H1 (cell line): ENCODE measurements around the gene LRRC32. TPM values are rescaled to one million over a fixed set of nuclear protein-coding genes. Genes with fewer than 3 reads are reported as not detected.

ENCODE experiments used
- CTCF ChIA-PET: fragments of 300-600 bp; sonication (Branson Sonifier 250); formaldehyde crosslinking; loops from one replicate; lab custom pipeline; 2021; ENCODE audit not compliant: partially characterized antibody; lab: Charles Lee
- POLR2A ChIA-PET: fragments of 300-600 bp; sonication (Branson Sonifier 250); formaldehyde crosslinking; loops from one replicate; lab custom pipeline; 2021; ENCODE audit warnings: inconsistent platforms; ENCODE audit not compliant: partially characterized antibody; lab: Charles Lee
- DNase-seq, 2 experiments: peaks; one replicate each; pipeline versions ENCODE4 v3.0.0 to v3.0.0-alpha.2; 2010 to 2022; ENCODE audit warnings: low spot score in 2 of 2, low read depth in 1 of 2, mixed read lengths in 1 of 2
- FAIRE-seq: peaks from 2 replicates; lab custom pipeline; 2011; peaks lifted over from hg19 to GRCh38; lab: Jason Lieb, UNC
- H2AFZ ChIP-seq: 2 replicates; pipeline ENCODE4 v1.8.1; 2012; ENCODE audit warnings: low read length, inconsistent platforms
- H2AK5ac ChIP-seq: 2 replicates; pipeline ENCODE4 v1.6.1; 2013; ENCODE audit warnings: low read depth, low read length
- H2BK120ac ChIP-seq: replicated peaks from 2 replicates; pipeline ENCODE3; 2013; ENCODE audit warnings: low read depth, low read length, inconsistent platforms
- H2BK12ac ChIP-seq: 2 replicates; pipeline ENCODE4 v1.6.1; 2013; ENCODE audit warnings: low read depth, low read length
- H2BK15ac ChIP-seq: 2 replicates; pipeline ENCODE4 v1.6.1; 2013; ENCODE audit warnings: low read length
- H2BK20ac ChIP-seq: 2 replicates; pipeline ENCODE4 v1.6.1; 2013; ENCODE audit warnings: low read length
- H2BK5ac ChIP-seq: 2 replicates; pipeline ENCODE4 v1.6.1; 2013; ENCODE audit warnings: low read depth, low read length
- H3K14ac ChIP-seq: 2 replicates; pipeline ENCODE4 v1.6.1; 2013; ENCODE audit warnings: inconsistent platforms; ENCODE audit not compliant: insufficient read length
- H3K18ac ChIP-seq: 2 replicates; pipeline ENCODE4 v1.6.1; 2013; ENCODE audit warnings: low read length; ENCODE audit errors: extremely low read depth
- H3K23ac ChIP-seq: 2 replicates; pipeline ENCODE4 v1.6.1; 2013; ENCODE audit warnings: inconsistent platforms; ENCODE audit not compliant: insufficient read length
- H3K23me2 ChIP-seq: 2 replicates; pipeline ENCODE4 v1.6.1; 2013; ENCODE audit warnings: low read depth, low read length
- H3K27ac ChIP-seq: 2 replicates; pipeline ENCODE4 v1.6.1; 2011; ENCODE audit warnings: low read depth, low read length, inconsistent platforms
- H3K27me3 ChIP-seq, 4 experiments: replicated peaks in 1 of 4; 1 replicate in 1 of 4; 2 replicates in 3 of 4; pipeline versions ENCODE4 v1.6.1 to v1.8.1; 2011 to 2013; ENCODE audit warnings: low read length in 3 of 4, mild to moderate bottlenecking in 3 of 4, inconsistent platforms in 2 of 4, mixed read lengths in 2 of 4, moderate library complexity in 1 of 4; ENCODE audit not compliant: control insufficient read depth in 3 of 4, insufficient read depth in 3 of 4; ENCODE audit errors: extremely low read depth in 1 of 4
- H3K36me3 ChIP-seq, 4 experiments: 2 replicates each; pipeline versions ENCODE4 v1.6.1 to v1.8.1; 2011 to 2013; ENCODE audit warnings: mild to moderate bottlenecking in 4 of 4, low read length in 3 of 4, moderate library complexity in 2 of 4, control low read depth in 1 of 4, inconsistent platforms in 1 of 4; ENCODE audit not compliant: insufficient read depth in 4 of 4, control insufficient read depth in 2 of 4
- H3K4ac ChIP-seq: replicated peaks from 2 replicates; pipeline ENCODE3; 2013; ENCODE audit warnings: low read length, low read depth, mixed read lengths, inconsistent platforms; ENCODE audit not compliant: insufficient read length
- H3K4me1 ChIP-seq, 4 experiments: replicated peaks in 1 of 4; 1 replicate in 1 of 4; 2 replicates in 3 of 4; pipeline versions ENCODE4 v1.6.1 to v1.8.1; 2011 to 2013; ENCODE audit warnings: low read length in 3 of 4, inconsistent platforms in 2 of 4, mixed read lengths in 1 of 4; ENCODE audit not compliant: insufficient read depth in 4 of 4, control insufficient read depth in 3 of 4
- H3K4me2 ChIP-seq, 2 experiments: 2 replicates each; pipeline versions ENCODE4 v1.6.1 to v1.8.1; 2011 to 2013; ENCODE audit warnings: low read depth in 2 of 2, low read length in 2 of 2, control low read depth in 1 of 2, inconsistent platforms in 1 of 2, mild to moderate bottlenecking in 1 of 2; ENCODE audit not compliant: insufficient read depth in 1 of 2
- H3K4me3 ChIP-seq, 4 experiments: fragments of 200-600, 300-600 bp in 1 of 4; sonication (generic), shearing (Covaris generic), sonication (Bioruptor Twin) in 1 of 4; 2 replicates each; pipeline versions ENCODE4 v1.5.1 to v1.8.1; 2011 to 2016; ENCODE audit warnings: low read length in 4 of 4, low read depth in 3 of 4, control low read depth in 2 of 4, inconsistent platforms in 2 of 4, mild to moderate bottlenecking in 2 of 4, mixed read lengths in 1 of 4, moderate library complexity in 1 of 4; ENCODE audit not compliant: insufficient read depth in 2 of 4; ENCODE audit errors: extremely low read depth in 1 of 4
- H3K56ac ChIP-seq: replicated peaks from 2 replicates; pipeline ENCODE3; 2013; ENCODE audit warnings: low read depth, mild to moderate bottlenecking, mixed read lengths, low read length, inconsistent platforms; ENCODE audit not compliant: insufficient read length
- H3K79me1 ChIP-seq: 2 replicates; pipeline ENCODE4 v1.6.1; 2013; ENCODE audit warnings: low read depth, low read length, control low read depth
- H3K79me2 ChIP-seq, 2 experiments: 2 replicates each; pipeline versions ENCODE4 v1.6.1 to v1.8.1; 2012 to 2013; ENCODE audit warnings: low read length in 2 of 2, mild to moderate bottlenecking in 2 of 2, inconsistent platforms in 1 of 2; ENCODE audit not compliant: insufficient read depth in 2 of 2, control insufficient read depth in 1 of 2
- H3K9ac ChIP-seq, 4 experiments: replicated peaks in 1 of 4; 1 replicate in 1 of 4; 2 replicates in 3 of 4; pipeline versions ENCODE4 v1.6.1 to v1.8.1; 2011 to 2013; ENCODE audit warnings: low read depth in 3 of 4, low read length in 3 of 4, control low read depth in 2 of 4, mild to moderate bottlenecking in 2 of 4, moderate library complexity in 2 of 4, inconsistent platforms in 1 of 4; ENCODE audit errors: extremely low read depth in 1 of 4
- H3K9me3 ChIP-seq, 2 experiments: 2 replicates each; pipeline versions ENCODE4 v1.6.1 to v1.8.1; 2012 to 2013; ENCODE audit warnings: mild to moderate bottlenecking in 2 of 2, moderate library complexity in 2 of 2, control low read depth in 1 of 2, inconsistent platforms in 1 of 2, low read depth in 1 of 2, low read length in 1 of 2, mixed read lengths in 1 of 2; ENCODE audit not compliant: insufficient read depth in 2 of 2
- H4K20me1 ChIP-seq, 2 experiments: replicated peaks in 1 of 2; 2 replicates each; pipeline versions ENCODE3 to v1.8.1; 2011 to 2013; ENCODE audit warnings: inconsistent platforms in 2 of 2, low read length in 2 of 2, mild to moderate bottlenecking in 1 of 2; ENCODE audit not compliant: insufficient read depth in 2 of 2, control insufficient read depth in 1 of 2
- H4K5ac ChIP-seq: 2 replicates; pipeline ENCODE4 v1.6.1; 2013; ENCODE audit warnings: low read length, low read depth, mixed read lengths, inconsistent platforms; ENCODE audit not compliant: insufficient read length
- H4K8ac ChIP-seq: 2 replicates; pipeline ENCODE4 v1.8.0; 2013; ENCODE audit warnings: mild to moderate bottlenecking, moderate library complexity, low read length, inconsistent platforms; ENCODE audit not compliant: insufficient read depth; ENCODE audit errors: extremely low read depth
- H4K91ac ChIP-seq: replicated peaks from 2 replicates; pipeline ENCODE3; 2013; ENCODE audit warnings: low read length, mixed read lengths, inconsistent platforms; ENCODE audit not compliant: insufficient read length
- SP1 ChIP-seq: IDR thresholded peaks from 2 replicates; pipeline ENCODE4 v1.6.1; 2011; ENCODE audit warnings: low read depth, low read length
- WGBS, 2 experiments: shearing (Covaris generic) in 1 of 2; methylation state at CpG; one replicate each; pipeline versions ENCODE4 v1.1.6 to v1.1.7; 2013 to 2015; ENCODE audit warnings: low lambda C conversion rate in 2 of 2, mixed read lengths in 2 of 2, inconsistent platforms in 1 of 2, low coverage in 1 of 2, missing lambda C conversion rate in 1 of 2; ENCODE audit not compliant: insufficient replicate concordance in 2 of 2, insufficient coverage in 1 of 2, insufficient read length in 1 of 2; ENCODE audit errors: extremely low coverage in 1 of 2, missing lambda C conversion rate in 1 of 2; 5-methylcytosine and 5-hydroxymethylcytosine counted together
- polyA plus RNA-seq, 7 experiments: library from polyadenylated mRNA; depleted of rRNA in 3 of 7; stranded (reverse) in 5 of 7; unstranded in 2 of 7; fragments of >200 nt in 5 of 7; fragments of 200-250 nt in 2 of 7; gene quantifications; 1 replicate in 5 of 7; 2 replicates in 1 of 7; 4 replicates in 1 of 7; pipeline versions ENCODE4 v1.2.1 to v1.2.3, GENCODE V29; 2011 to 2013; ENCODE audit warnings: missing spikeins in 2 of 7, mixed read lengths in 2 of 7
- total RNA-seq: library from RNA; stranded (reverse); fragmentation: NEBNext Ultra II Directional; extraction: Animal tissue kit (Norgen Biotek cat#: 25700); gene quantifications from 2 replicates; pipeline ENCODE4 v1.2.1, GENCODE V29; 2021
- TF ChIP-seq, protein P1 (sequence below): IDR thresholded peaks from 2 replicates; pipeline ENCODE4 v1.6.1; 2012; ENCODE audit warnings: inconsistent platforms

LRRC32 gene
- total and polyA plus RNA-seq, 2 of the 8 experiments (the other 6 are each of a cell fraction or from before 2014, with no cell fraction given) = 0.99 to 1.9 TPM

DNA sequence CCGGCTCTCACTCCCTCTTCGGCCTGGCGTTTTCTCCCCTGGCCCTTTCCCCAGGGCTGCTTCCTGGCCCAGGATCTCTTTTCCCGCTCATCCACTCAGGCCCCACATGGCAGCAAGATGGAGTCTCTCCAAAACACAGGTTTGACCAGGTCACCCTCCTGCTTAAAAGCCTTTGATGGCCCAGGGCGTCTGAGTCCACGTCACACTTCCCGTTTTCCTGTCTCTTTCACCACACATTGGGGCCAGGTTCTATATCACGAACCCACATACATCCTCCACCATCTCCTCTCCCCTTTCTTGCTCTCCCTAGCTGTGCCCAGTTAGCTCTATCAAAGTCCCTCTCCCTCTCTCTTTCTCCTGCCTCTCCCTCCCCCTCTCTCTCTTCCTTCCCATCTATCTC lies 7.8 kb upstream of the LRRC32 start:
- Histone ChIP-seq H4K8ac (no peak overlapping the region), H3K79me2 (no peaks in the 10 kb centered on the region), H3K4me1 (no peaks in the 10 kb centered on the region), H3K9ac (no peak overlapping the region), H3K4me2 (no peak overlapping the region), H4K5ac (no peak overlapping the region), H3K23me2 (no peaks in the 10 kb centered on the region), H3K18ac (no peak overlapping the region), H3K4me3 (no peak overlapping the region), H2BK12ac (no peak overlapping the region), H3K27ac (no peak overlapping the region), H3K9me3 (no peaks in the 10 kb centered on the region), H4K20me1 (no peaks in the 10 kb centered on the region), H3K14ac (no peak overlapping the region), H3K79me1 (no peaks in the 10 kb centered on the region), H3K4ac (no peak overlapping the region), H3K23ac (no peak overlapping the region), H2BK5ac (no peak overlapping the region), H2AK5ac (no peak overlapping the region), H3K56ac (no peak overlapping the region), H2BK20ac (no peak overlapping the region), H2AFZ (no peak overlapping the region; the same call in 1 of the 2 replicates)
- FAIRE-seq (no peak), DNase-seq (no peak)
- ChIA-PET CTCF (interaction anchor here (0.6 to 8.7 kb wide), 12 partner anchors 8 to 284 kb away, joined by 3 to 62 read pairs (median 4); no protein-coding TSS in a partner anchor), POLR2A (no interaction called here)
- WGBS, 2 experiments = 78% methylated on average over 8 of the region's 8 CpGs; no CpG with 5 or more reads in 1 of the 2 experiments
- TF ChIP-seq SP1 = no peak
- TF ChIP-seq, protein P1, sequence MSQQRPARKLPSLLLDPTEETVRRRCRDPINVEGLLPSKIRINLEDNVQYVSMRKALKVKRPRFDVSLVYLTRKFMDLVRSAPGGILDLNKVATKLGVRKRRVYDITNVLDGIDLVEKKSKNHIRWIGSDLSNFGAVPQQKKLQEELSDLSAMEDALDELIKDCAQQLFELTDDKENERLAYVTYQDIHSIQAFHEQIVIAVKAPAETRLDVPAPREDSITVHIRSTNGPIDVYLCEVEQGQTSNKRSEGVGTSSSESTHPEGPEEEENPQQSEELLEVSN = peak; percentile 45; the same call in 1 of the 2 replicates
- TF ChIP-seq, all 59 proteins: peak for 1
- Histone ChIP-seq H2BK120ac (no peak overlapping the region), H3K36me3 (no peaks in the 10 kb centered on the region), H4K91ac (no peak overlapping the region), H3K27me3 (no peaks in the 10 kb centered on the region; a peak in 2 of 7 replicates), H2BK15ac (no peak overlapping the region)
